ENCODE data around the gene CNOT8.

DNA sequence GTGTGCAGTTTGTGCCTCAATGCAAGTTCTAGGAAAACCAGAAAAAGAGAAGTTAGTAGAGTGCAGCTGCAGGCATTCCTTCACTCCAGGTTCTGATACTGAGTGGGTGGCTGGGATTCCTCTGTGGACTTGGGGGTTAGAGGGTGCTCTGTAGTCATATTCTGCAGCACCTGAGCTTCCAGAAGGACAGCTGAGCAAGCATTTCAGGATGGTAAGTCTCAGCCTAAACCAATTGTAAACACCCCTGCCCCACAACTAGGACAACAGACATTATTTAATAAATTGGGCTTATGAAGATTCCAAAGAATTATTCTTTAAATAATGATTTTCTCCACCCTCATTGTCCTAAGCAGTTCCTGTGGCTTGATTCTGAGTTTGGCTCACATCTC lies 17.2 kb upstream of the CNOT8 start:
- no peak for TF ChIP-seq CTCF (IDR thresholded peaks at IDR 0.05 in 4 of 5, conservative IDR thresholded peaks at IDR 0.05 in 1 of 5)
- no peak for TF ChIP-seq POLR2A (IDR thresholded peaks at IDR 0.05)
